ENCODE results near the gene SPATS1.

DNA sequence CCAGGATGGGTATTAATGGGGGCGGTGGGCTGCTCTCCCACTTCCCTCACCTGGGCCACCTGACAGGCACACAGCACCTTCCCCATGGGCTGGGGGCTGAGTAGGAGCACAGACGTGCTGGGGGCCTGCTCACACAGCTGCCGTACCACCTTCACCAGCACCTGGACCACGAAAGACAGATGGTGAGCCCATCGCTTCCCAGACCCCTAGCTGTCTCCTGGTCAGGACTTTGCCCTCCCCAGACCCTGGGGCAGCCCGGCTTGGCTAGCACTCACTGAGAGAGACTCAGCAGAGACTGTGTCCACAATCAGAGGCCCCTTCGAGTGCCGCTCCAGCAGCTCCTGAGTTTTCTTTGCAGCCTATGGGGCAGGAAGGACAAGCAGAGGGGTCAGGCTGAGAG lies 41.3 kb upstream of the SPATS1 start:
- TF ChIP-seq, protein P1, sequence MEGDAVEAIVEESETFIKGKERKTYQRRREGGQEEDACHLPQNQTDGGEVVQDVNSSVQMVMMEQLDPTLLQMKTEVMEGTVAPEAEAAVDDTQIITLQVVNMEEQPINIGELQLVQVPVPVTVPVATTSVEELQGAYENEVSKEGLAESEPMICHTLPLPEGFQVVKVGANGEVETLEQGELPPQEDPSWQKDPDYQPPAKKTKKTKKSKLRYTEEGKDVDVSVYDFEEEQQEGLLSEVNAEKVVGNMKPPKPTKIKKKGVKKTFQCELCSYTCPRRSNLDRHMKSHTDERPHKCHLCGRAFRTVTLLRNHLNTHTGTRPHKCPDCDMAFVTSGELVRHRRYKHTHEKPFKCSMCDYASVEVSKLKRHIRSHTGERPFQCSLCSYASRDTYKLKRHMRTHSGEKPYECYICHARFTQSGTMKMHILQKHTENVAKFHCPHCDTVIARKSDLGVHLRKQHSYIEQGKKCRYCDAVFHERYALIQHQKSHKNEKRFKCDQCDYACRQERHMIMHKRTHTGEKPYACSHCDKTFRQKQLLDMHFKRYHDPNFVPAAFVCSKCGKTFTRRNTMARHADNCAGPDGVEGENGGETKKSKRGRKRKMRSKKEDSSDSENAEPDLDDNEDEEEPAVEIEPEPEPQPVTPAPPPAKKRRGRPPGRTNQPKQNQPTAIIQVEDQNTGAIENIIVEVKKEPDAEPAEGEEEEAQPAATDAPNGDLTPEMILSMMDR (conservative IDR thresholded peaks at IDR 0.05; ENCODE audit: low read length): no peak
- no peak for TF ChIP-seq EZH2phosphoT487 (IDR thresholded peaks at IDR 0.05; ENCODE audit: borderline replicate concordance)

Data from Loucy (cell line).